ENCODE results near the gene CRIP2. TPM values are rescaled to one million over a fixed set of nuclear protein-coding genes. Genes with fewer than 3 reads are reported as not detected.

CRIP2 gene
- total and polyA plus RNA-seq, 2 of the 8 experiments (the other 6 are each of a cell fraction or from before 2014, with no cell fraction given): 4.2 to 13.5 TPM

- H4K8ac ChIP-seq (ENCODE audit: extremely low read depth, insufficient read depth, low read length): no peak overlapping the region
- no peaks in the 10 kb centered on the region for H4K20me1 ChIP-seq (replicated peaks in 1 of 2; ENCODE audit: control insufficient read depth in 1 of 2, insufficient read depth in 2 of 2, low read length in 2 of 2)
- H2AFZ ChIP-seq (ENCODE audit: low read length): no peak overlapping the region
- H3K23me2 ChIP-seq (ENCODE audit: low read depth, low read length): no peaks in the 10 kb centered on the region; the same call in 1 of the 2 replicates
- no peak overlapping the region for H2BK120ac ChIP-seq (replicated peaks; ENCODE audit: low read depth, low read length)
- peaks cover 9 to 37% (median 25%) of the 10 kb centered on the region in 4 experiments for H3K27me3 ChIP-seq (replicated peaks in 1 of 4; ENCODE audit: control insufficient read depth in 3 of 4, extremely low read depth in 1 of 4, insufficient read depth in 3 of 4, low read length in 3 of 4)
- H3K79me1 ChIP-seq (ENCODE audit: low read depth, low read length): no peaks in the 10 kb centered on the region
- FAIRE-seq: no peak
- H3K23ac ChIP-seq (ENCODE audit: insufficient read length): no peak overlapping the region
- no peak overlapping the region for H2AK5ac ChIP-seq (ENCODE audit: low read depth, low read length)
- H3K4ac ChIP-seq (replicated peaks; ENCODE audit: insufficient read length, low read depth, low read length): no peak overlapping the region
- H3K56ac ChIP-seq (replicated peaks; ENCODE audit: insufficient read length, low read depth, low read length): no peak overlapping the region
- ChIA-PET POLR2A (ENCODE audit: partially characterized antibody) (no interaction called here), CTCF (ENCODE audit: partially characterized antibody) (interaction anchor here (1.3 kb wide), 1 partner anchor 57 kb away, joined by 3 read pairs; no protein-coding TSS in a partner anchor)
- no peak overlapping the region for H4K5ac ChIP-seq (ENCODE audit: insufficient read length, low read depth, low read length)
- no peak overlapping the region for H3K14ac ChIP-seq (ENCODE audit: insufficient read length)
- no peak overlapping the region for H2BK5ac ChIP-seq (ENCODE audit: low read depth, low read length)
- no peak overlapping the region for H2BK12ac ChIP-seq (ENCODE audit: low read depth, low read length)
- no peak overlapping the region for H3K9ac ChIP-seq (replicated peaks in 1 of 4; ENCODE audit: extremely low read depth in 1 of 4, low read depth in 3 of 4, low read length in 3 of 4)
- no peak overlapping the region for H3K27ac ChIP-seq (ENCODE audit: low read depth, low read length)
- H3K36me3 ChIP-seq (ENCODE audit: control insufficient read depth in 2 of 4, insufficient read depth in 4 of 4, low read length in 3 of 4): no peaks in the 10 kb centered on the region; a peak in 1 of 8 replicates
- H3K9me3 ChIP-seq (ENCODE audit: insufficient read depth in 2 of 2, low read depth in 1 of 2, low read length in 1 of 2): peaks cover 3 to 53% of the 10 kb centered on the region in 2 experiments; a peak in 3 of 4 replicates
- DNase-seq (ENCODE audit: low read depth in 1 of 2, low spot score in 2 of 2): no peak
- H3K18ac ChIP-seq (ENCODE audit: extremely low read depth, low read length): no peak overlapping the region
- no peaks in the 10 kb centered on the region for H3K79me2 ChIP-seq (ENCODE audit: control insufficient read depth in 1 of 2, insufficient read depth in 2 of 2, low read length in 2 of 2)
- H4K91ac ChIP-seq (replicated peaks; ENCODE audit: insufficient read length, low read length): no peak overlapping the region
- WGBS, 2 experiments (ENCODE audit: extremely low coverage in 1 of 2, insufficient coverage in 1 of 2, insufficient read length in 1 of 2, insufficient replicate concordance in 2 of 2, low coverage in 1 of 2, low lambda C conversion rate in 2 of 2, missing lambda C conversion rate in 1 of 2): 98% methylated on average over 17 of the region's 24 CpGs; no CpG with 5 or more reads in 1 of the 2 experiments
- no peak overlapping the region for H3K4me2 ChIP-seq (ENCODE audit: insufficient read depth in 1 of 2, low read depth in 2 of 2, low read length in 2 of 2)
- no peak overlapping the region for H2BK20ac ChIP-seq (ENCODE audit: low read length)
- H3K4me3 ChIP-seq (ENCODE audit: extremely low read depth in 1 of 4, insufficient read depth in 2 of 4, low read depth in 3 of 4, low read length in 4 of 4): no peak overlapping the region
- peaks cover 0 to 4% (median 0%) of the 10 kb centered on the region in 4 experiments; a peak in 3 of 7 replicates for H3K4me1 ChIP-seq (replicated peaks in 1 of 4; ENCODE audit: control insufficient read depth in 3 of 4, insufficient read depth in 4 of 4, low read length in 3 of 4)
- TF ChIP-seq CBX8 (IDR thresholded peaks at IDR 0.05; ENCODE audit: borderline replicate concordance, low read depth, low read length) (no peak), GTF2F1 (IDR thresholded peaks at IDR 0.05; ENCODE audit: borderline replicate concordance, low read depth, low read length) (no peak)
- no peak overlapping the region for H2BK15ac ChIP-seq (ENCODE audit: low read length)
Observed at GRCh38 chr14:105529319-105529568, 54.6 kb downstream of the CRIP2 start.

Other genes with a start within 250 kb of the CRIP2 start
- gene BTBD6, start 226.3 kb upstream of the CRIP2 start, total RNA-seq (2021; fragmentation: NEBNext Ultra II Directional; extraction: Animal tissue kit (Norgen Biotek cat#: 25700)): 10.2 and 11.6 TPM in 2 replicates
- 9.8 and 10.1 TPM in 2 replicates for gene BTBD6, start 226.3 kb upstream of the CRIP2 start, polyA plus RNA-seq (2011; rRNA removed)
- 18.3 and 18.5 TPM in 2 replicates for gene BRF1, start 173.8 kb upstream of the CRIP2 start, total RNA-seq (2021; fragmentation: NEBNext Ultra II Directional; extraction: Animal tissue kit (Norgen Biotek cat#: 25700))
- 7.7 and 12.5 TPM in 2 replicates for gene BRF1, start 173.8 kb upstream of the CRIP2 start, polyA plus RNA-seq (2011; rRNA removed)
- 62.3 and 62.8 TPM in 2 replicates for gene PACS2, start 160.1 kb upstream of the CRIP2 start, total RNA-seq (2021; fragmentation: NEBNext Ultra II Directional; extraction: Animal tissue kit (Norgen Biotek cat#: 25700))
- gene PACS2, start 160.1 kb upstream of the CRIP2 start, polyA plus RNA-seq (2011; rRNA removed): 38.0 and 65.4 TPM in 2 replicates
- 0.39 and 0.82 TPM in 2 replicates for gene TEX22, start 76.3 kb upstream of the CRIP2 start, total RNA-seq (2021; fragmentation: NEBNext Ultra II Directional; extraction: Animal tissue kit (Norgen Biotek cat#: 25700))
- 0.24 and 0.67 TPM in 2 replicates for gene TEX22, start 76.3 kb upstream of the CRIP2 start, polyA plus RNA-seq (2011; rRNA removed)
- gene MTA1, start 55.0 kb upstream of the CRIP2 start, total RNA-seq (2021; fragmentation: NEBNext Ultra II Directional; extraction: Animal tissue kit (Norgen Biotek cat#: 25700)): 217 and 221 TPM in 2 replicates
- 73.9 and 159 TPM in 2 replicates for gene MTA1, start 55.0 kb upstream of the CRIP2 start, polyA plus RNA-seq (2011; rRNA removed)
- 1.2 and 2.4 TPM in 2 replicates for gene CRIP1, start 12.1 kb downstream of the CRIP2 start, total RNA-seq (2021; fragmentation: NEBNext Ultra II Directional; extraction: Animal tissue kit (Norgen Biotek cat#: 25700))
- 2.2 and 5.3 TPM in 2 replicates for gene CRIP1, start 12.1 kb downstream of the CRIP2 start, polyA plus RNA-seq (2011; rRNA removed)
- gene TEDC1, start 16.4 kb downstream of the CRIP2 start, total RNA-seq (2021; fragmentation: NEBNext Ultra II Directional; extraction: Animal tissue kit (Norgen Biotek cat#: 25700)): 5.6 and 6.4 TPM in 2 replicates
- 14.8 and 22.8 TPM in 2 replicates for gene TEDC1, start 16.4 kb downstream of the CRIP2 start, polyA plus RNA-seq (2011; rRNA removed)
- gene TMEM121, start 51.8 kb downstream of the CRIP2 start, total RNA-seq (2021; fragmentation: NEBNext Ultra II Directional; extraction: Animal tissue kit (Norgen Biotek cat#: 25700)): not detected in 2 replicates
- 1.9 and 2.4 TPM in 2 replicates for gene TMEM121, start 51.8 kb downstream of the CRIP2 start, polyA plus RNA-seq (2011; rRNA removed)